Measurements from ENCODE around the gene MAGOH. TPM values are rescaled to one million over a fixed set of nuclear protein-coding genes. Genes with fewer than 3 reads are reported as not detected.

Gene MAGOH
- total and polyA plus RNA-seq, 2 of the 13 experiments (the other 11 are each of a cell fraction or from before 2014, with no cell fraction given) = 24.1 to 87.0 TPM

GRCh38 chr1:53206735-53207379, 31.5 kb downstream of the MAGOH start:
- no peak for DNase-seq (ENCODE audit: low spot score)

More at GRCh38 chr1:53206735-53207379, 31.5 kb downstream of the MAGOH start:
- H3K4me3 ChIP-seq (replicated peaks in 1 of 3; ENCODE audit: insufficient read depth in 1 of 3, low read depth in 2 of 3, low read length in 3 of 3) = no peak overlapping the region
- H3K4me1 ChIP-seq (ENCODE audit: insufficient read depth, low read length) = no peaks in the 10 kb centered on the region
- intact Hi-C loops (cut with micrococcal nuclease; ENCODE audit: unreplicated experiment) (no loop called here), in situ Hi-C loops (cut with HindIII; ENCODE audit: extremely low pct_ligation_motif_present, low pct_unique_long_range_greater_than_20kb) (no loop called here)
- no peak overlapping the region for H2AFZ ChIP-seq (ENCODE audit: low read length)
- H3K36me3 ChIP-seq (replicated peaks in 1 of 2; ENCODE audit: control insufficient read depth in 1 of 2, insufficient read depth in 2 of 2, low read length in 2 of 2) = peaks cover 23 to 70% of the 10 kb centered on the region in 2 experiments
- no peaks in the 10 kb centered on the region for H3K79me2 ChIP-seq (ENCODE audit: insufficient read depth, low read length)
- peaks cover 19% of the 10 kb centered on the region; the same call in 1 of the 2 replicates for H3K9me3 ChIP-seq (ENCODE audit: low read length)
- H3K9ac ChIP-seq (ENCODE audit: insufficient read depth, low read depth, low read length) = no peak overlapping the region
- CTCF ChIA-PET (ENCODE audit: low intra/inter-chr PET ratio, low total read pairs) = no interaction called here
- WGBS (ENCODE audit: low lambda C conversion rate) = 94% methylated on average over 1 of the region's 1 CpG
- BruUV-seq (replicated peaks) = no TSS peak
- TF ChIP-seq ZNF605 (CRISPR knock-in tag; IDR thresholded peaks at IDR 0.05) (no peak), ZNF510 (CRISPR knock-in tag; IDR thresholded peaks at IDR 0.05; ENCODE audit: low read depth) (no peak), GTF3A (CRISPR knock-in tag; conservative IDR thresholded peaks at IDR 0.05) (no peak), CBX1 (IDR thresholded peaks at IDR 0.05; ENCODE audit: low read depth) (no peak), ATM (IDR thresholded peaks at IDR 0.05; ENCODE audit: borderline replicate concordance) (no peak), ZFX (CRISPR knock-in tag; IDR thresholded peaks at IDR 0.05; ENCODE audit: low read depth) (no peak), DZIP1 (CRISPR knock-in tag; IDR thresholded peaks at IDR 0.05) (no peak), GABPB1 (CRISPR knock-in tag; IDR thresholded peaks at IDR 0.05) (no peak), KMT2B (CRISPR knock-in tag; IDR thresholded peaks at IDR 0.05) (no peak)
- no peak for ATAC-seq
- POLR2A ChIA-PET = no interaction called here
- H3K27me3 ChIP-seq (ENCODE audit: control insufficient read depth in 1 of 2, insufficient read depth in 2 of 2, low read length in 2 of 2) = no peaks in the 10 kb centered on the region
- H4K20me1 ChIP-seq (ENCODE audit: insufficient read depth, low read length) = no peaks in the 10 kb centered on the region
- H3K4me2 ChIP-seq (ENCODE audit: low read depth, low read length) = no peak overlapping the region
- H3K27ac ChIP-seq (ENCODE audit: extremely low read length, insufficient read depth, low read length) = no peak overlapping the region
- no peak for FAIRE-seq

Data from HepG2 (cell line).